GM19324 (cell line): ENCODE measurements around the gene RAD9A.
"Not testable (repeated sequence)": the region's sequence is repeated elsewhere in the genome, so short reads cannot be mapped to it uniquely, and the experiment has no call there.

Source experiments
- ATAC-seq: cut with Tn5 transposase; IDR thresholded peaks from one replicate; pipeline ENCODE4 v1.9.1; 2021; ENCODE audit warnings: mild to moderate bottlenecking, moderate library complexity; ENCODE audit not compliant: unreplicated experiment, low FRiP score

Gene RAD9A

DNA sequence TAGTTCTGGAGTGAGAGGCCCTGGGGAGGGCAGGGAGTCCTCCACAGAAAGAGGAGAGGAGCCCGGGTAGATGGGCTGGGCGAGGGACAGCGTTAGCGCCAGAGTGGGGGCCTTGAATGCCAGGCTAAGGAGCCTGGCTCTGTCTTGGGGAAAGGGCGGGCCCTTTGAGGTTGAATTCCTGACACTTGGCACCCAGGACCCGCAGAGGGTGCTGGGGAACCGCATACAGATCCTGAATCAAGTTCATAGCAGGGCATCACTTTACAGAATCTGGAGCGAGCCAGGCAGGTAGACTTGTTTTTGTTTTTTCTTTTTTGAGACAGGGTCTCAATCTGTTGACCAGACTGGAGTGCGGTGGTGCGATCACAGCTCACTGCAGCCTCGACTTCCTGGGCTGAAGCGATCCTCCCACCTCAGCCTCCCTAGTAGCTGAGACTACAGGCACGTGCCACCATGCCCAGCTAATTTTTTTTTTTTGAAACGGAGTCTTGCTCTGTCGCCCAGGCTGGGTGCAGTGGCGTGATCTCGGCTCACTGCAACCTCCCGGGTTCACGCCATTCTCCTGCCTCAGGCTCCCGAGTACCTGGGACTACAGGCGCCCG is 29.7 kb downstream of the RAD9A start:
- no peak for ATAC-seq

DNA sequence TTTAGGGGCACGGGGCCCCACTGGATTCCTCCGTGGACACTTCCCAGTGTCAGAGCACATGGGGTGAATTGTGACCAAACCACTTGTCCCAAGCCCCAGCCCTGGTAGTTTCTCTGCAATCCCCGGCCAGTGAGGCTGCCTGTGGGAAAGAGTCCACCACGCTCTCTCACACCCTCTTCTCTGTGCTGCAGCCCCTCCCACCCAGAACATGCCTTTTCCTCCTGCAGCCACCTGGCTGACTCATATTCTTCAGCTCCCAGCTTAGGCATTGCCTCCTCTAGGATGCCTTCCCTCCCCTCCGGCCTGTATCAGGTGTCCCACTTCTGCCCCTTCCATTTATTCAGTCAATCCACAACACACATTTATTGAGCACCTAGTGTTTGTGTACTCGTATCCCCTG is 31.1 kb downstream of the RAD9A start:
- no peak for ATAC-seq

DNA sequence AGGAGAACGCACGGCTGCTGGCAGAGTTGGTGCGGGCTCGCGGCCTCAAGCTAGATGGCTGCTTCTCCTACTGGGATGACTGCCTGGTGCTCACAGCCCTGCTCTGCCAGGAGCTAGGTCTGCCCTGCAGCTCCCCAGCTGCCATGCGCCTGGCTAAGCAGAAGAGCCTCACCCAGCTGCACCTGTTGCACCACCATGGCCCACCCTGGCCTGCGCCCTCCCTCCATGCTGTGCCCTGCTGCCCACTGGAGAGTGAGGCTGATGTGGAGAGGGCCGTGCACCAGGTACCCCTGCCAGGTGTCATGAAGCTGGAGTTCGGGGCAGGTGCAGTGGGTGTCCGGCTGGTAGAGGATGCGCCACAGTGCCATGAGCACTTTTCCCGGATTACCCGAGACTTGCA is 31.7 kb downstream of the RAD9A start:
- no peak for ATAC-seq

GRCh38 chr11:67423891-67424613 is 32.3 kb downstream of the RAD9A start:
- no peak for ATAC-seq

GRCh38 chr11:67427364-67427859 is 35.6 kb downstream of the RAD9A start:
- ATAC-seq, result not testable (repeated sequence)

GRCh38 chr11:67428052-67429001 is 36.5 kb downstream of the RAD9A start, which contains the start of gene RPS6KB2:
RPS6KB2 (plus strand) TSS chr11:67428494; CDS start chr11:67428546, 52 bp downstream.
- peak; percentile 92 for ATAC-seq

DNA sequence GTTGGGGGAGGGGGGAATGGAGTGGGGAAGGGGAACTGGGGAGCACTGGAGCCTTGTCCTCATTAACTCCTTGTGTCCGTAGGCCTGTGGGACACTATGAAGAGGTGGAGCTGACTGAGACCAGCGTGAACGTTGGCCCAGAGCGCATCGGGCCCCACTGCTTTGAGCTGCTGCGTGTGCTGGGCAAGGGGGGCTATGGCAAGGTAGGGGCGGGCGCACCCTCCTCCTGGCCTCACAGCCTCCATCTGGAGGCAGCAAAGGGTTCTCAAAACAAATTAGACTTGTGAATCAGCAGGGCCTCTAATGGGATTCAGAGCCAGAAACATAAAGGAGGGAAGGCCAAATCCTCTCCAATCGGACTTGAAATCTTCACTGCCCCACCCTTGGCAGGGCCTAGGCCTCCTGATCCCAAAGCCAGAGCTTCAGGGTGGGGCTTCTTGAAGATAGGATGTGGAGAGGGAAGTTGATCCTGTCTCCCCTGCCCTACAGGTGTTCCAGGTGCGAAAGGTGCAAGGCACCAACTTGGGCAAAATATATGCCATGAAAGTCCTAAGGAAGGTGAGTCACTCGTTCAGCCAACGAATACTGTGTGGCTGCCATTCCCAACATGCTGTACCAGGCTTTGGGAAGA is 37.4 kb downstream of the RAD9A start:
- ATAC-seq, result no peak

DNA sequence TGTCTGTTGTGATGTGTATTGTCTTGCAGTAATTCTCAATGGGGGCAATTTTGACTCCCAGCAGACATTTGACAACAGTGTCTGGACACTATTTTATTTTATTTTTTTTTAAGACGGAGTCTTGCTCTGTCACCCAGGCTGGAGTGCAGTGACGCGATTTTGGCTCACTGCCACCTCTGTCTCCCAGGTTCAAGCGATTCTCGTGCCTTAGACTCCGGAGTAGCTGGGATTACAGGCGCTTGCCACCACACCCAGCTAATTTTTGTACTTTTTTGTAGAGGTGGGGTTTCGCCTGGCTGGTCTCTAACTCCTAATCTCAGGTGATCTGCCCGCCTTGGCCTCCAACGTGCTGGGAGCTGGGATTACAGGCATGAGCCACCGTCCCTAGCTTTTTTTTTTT is 37.9 kb downstream of the RAD9A start:
- no peak for ATAC-seq

DNA sequence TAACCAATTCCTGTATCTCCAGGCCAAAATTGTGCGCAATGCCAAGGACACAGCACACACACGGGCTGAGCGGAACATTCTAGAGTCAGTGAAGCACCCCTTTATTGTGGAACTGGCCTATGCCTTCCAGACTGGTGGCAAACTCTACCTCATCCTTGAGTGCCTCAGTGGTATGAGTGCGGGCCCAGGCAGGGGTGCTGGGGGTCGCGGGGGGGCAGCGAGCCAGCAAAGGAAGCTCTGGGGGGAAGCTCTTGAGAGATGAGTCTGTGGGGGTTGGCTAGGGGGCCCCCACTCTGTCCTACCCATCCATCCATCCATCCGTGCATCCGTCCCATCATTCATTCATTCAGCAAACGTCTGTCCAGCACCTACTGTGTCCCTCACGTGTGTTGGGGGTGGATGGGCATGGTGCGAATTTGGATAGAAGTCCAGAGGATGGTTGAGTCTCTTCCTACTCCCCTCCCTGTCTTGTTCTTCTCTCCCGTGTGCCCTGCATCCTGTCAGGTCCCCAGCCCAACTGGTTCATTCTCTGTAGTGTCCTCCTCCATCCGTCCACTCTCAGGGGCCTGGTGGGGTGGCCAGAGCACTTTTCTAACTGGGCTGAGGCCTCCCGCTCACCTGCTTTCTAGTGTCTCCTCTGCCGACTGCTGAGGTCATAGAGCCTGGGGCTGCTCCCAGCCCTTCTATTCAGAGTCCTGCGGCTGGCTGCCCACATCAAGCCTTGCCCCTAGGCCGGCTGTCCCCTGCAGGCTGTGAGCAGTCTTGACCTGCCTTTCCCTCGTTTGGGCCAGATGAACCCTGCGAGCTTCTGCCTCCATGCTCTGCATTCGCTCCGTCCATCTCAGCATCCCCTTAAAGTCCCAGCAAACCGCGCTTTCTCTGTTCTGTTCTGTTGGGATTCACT is 39.8 kb downstream of the RAD9A start:
- ATAC-seq, result no peak

DNA sequence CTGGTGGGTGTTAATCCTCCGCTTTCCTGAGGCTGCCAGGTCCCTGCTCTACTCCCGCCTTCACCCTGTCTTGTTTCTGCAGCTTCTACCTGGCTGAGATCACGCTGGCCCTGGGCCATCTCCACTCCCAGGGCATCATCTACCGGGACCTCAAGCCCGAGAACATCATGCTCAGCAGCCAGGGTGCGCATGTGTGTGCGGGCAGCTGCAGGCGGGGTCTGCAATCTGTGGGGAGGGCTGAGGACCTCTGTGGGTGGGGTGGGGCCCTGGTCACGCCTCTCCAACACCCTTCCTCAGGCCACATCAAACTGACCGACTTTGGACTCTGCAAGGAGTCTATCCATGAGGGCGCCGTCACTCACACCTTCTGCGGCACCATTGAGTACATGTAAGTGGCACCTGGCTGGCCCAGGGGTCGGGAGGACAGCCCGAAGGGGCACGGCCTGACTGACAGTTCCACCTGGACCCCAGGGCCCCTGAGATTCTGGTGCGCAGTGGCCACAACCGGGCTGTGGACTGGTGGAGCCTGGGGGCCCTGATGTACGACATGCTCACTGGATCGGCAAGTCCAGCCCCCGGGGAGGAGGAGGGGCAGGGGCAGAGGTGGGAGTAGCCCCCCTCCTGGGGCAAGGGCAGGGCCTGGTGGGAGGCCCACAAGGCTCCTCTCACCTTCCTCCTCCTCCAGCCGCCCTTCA is 41.0 kb downstream of the RAD9A start:
- ATAC-seq, result no peak

- ATAC-seq, result no peak
Observed at GRCh38 chr11:67433536-67434394, 42.0 kb downstream of the RAD9A start.

DNA sequence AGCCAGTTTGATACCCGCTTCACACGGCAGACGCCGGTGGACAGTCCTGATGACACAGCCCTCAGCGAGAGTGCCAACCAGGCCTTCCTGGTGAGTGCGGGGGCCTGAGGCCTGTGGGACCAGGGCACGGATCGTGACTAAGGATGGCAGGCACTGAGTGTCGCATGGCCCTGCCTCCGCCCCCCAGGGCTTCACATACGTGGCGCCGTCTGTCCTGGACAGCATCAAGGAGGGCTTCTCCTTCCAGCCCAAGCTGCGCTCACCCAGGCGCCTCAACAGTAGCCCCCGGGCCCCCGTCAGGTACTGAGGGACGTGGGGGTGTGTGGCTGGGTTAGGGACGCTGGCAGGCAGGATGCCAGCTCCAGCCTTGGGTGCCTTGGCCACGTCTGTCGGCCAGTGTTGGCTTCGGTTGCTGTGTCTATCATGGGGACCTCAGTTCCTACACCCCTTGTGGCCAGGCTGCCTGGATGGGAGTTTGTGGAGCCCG is 42.7 kb downstream of the RAD9A start:
- no peak for ATAC-seq

DNA sequence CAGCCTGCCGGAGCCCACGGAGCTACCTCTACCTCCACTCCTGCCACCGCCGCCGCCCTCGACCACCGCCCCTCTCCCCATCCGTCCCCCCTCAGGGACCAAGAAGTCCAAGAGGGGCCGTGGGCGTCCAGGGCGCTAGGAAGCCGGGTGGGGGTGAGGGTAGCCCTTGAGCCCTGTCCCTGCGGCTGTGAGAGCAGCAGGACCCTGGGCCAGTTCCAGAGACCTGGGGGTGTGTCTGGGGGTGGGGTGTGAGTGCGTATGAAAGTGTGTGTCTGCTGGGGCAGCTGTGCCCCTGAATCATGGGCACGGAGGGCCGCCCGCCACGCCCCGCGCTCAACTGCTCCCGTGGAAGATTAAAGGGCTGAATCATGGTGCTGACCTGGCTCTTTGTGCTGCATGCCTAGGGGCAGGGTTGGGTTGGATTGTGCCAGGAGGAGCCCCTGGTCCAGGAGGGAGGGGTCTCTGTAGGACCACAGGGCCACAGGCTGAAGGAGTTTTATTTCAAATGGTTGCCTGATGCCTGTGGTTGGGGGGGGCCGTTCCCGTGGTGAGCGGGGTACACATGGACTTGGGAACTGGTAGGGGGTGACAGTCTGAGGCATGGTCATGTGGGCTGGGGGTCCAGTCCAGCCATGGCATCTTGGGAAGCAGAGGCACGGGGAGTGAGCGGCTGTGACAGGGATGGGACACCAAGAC is 43.4 kb downstream of the RAD9A start:
- no peak for ATAC-seq

DNA sequence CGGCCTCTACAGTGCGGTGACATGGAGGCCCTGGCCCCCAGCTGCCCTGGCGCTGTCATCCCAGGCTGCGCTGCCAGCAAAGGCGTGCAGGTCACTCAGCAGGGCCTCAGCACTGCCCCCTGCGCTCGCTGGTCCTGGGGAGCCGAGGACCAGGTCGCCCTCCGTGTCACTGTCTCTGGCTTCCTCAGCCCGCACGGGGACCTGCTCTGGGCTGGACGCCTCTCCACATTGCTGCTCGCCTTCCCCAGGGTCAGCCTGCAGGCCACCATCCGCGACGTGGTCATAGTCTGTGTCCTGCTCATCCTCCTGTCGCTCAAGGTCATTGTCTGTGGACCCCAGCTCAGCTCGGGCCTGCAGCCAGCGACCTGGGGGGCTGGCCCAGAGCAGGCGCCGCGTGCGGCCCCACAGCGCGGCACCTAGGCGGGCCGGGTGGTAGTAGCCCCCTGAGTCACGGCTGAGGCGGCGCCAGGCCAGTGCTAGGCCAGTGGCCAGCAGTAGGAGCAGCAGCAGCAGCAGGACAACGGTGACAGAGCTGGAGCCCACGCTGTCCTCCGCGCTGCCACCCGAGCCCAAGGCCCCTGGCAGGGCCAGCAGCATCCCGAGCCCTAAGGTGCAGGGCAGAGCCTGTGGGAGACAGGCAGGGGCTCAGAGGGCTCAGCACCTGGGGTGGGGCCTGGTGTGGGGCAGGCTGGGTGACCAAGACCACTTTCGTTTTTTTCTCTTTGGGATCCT is 44.1 kb downstream of the RAD9A start:
- no peak for ATAC-seq

GRCh38 chr11:67436459-67437081 is 44.8 kb downstream of the RAD9A start:
- no peak for ATAC-seq
